ENCODE results near the gene MAMDC2.

The MAMDC2 gene

GRCh38 chr9:70257502-70257901, 213.9 kb downstream of the MAMDC2 start:
- TF ChIP-seq, protein P1, sequence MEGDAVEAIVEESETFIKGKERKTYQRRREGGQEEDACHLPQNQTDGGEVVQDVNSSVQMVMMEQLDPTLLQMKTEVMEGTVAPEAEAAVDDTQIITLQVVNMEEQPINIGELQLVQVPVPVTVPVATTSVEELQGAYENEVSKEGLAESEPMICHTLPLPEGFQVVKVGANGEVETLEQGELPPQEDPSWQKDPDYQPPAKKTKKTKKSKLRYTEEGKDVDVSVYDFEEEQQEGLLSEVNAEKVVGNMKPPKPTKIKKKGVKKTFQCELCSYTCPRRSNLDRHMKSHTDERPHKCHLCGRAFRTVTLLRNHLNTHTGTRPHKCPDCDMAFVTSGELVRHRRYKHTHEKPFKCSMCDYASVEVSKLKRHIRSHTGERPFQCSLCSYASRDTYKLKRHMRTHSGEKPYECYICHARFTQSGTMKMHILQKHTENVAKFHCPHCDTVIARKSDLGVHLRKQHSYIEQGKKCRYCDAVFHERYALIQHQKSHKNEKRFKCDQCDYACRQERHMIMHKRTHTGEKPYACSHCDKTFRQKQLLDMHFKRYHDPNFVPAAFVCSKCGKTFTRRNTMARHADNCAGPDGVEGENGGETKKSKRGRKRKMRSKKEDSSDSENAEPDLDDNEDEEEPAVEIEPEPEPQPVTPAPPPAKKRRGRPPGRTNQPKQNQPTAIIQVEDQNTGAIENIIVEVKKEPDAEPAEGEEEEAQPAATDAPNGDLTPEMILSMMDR (IDR thresholded peaks at IDR 0.05) = no peak
- Histone ChIP-seq H3K27ac (peak overlapping the region; percentile 93 to 95), H3K4me3 (peak overlapping the region; percentile 82)
- DNase-seq (ENCODE audit: low spot score) = no peak

GRCh38 chr9:70257991-70258691, 214.5 kb downstream of the MAMDC2 start:
- Histone ChIP-seq H3K27ac (peak overlapping the region; percentile 93 to 95), H3K4me3 (peak overlapping the region; percentile 82)
- DNase-seq (ENCODE audit: low spot score) = no peak
- TF ChIP-seq, protein P1 (IDR thresholded peaks at IDR 0.05) = no peak

GRCh38 chr9:70258692-70259511, 215.3 kb downstream of the MAMDC2 start, which contains the start of gene SMC5:
SMC5 (plus strand) TSS chr9:70258978; CDS start chr9:70259079, 101 bp downstream.
- TF ChIP-seq, protein P1 (IDR thresholded peaks at IDR 0.05) = no peak
- Histone ChIP-seq H3K4me3 (peak within 1 kb of the TSS; percentile 82), H3K27ac (peak within 1 kb of the TSS; percentile 93 to 95)
- DNase-seq (ENCODE audit: low spot score) = peak; percentile 93

GRCh38 chr9:70259512-70259802, 215.8 kb downstream of the MAMDC2 start:
- no peak for DNase-seq (ENCODE audit: low spot score)
- H3K4me3 ChIP-seq = peak overlapping the region; percentile 82
- peak overlapping the region; percentile 93 to 95 for H3K27ac ChIP-seq
- TF ChIP-seq, protein P1 (IDR thresholded peaks at IDR 0.05) = no peak

DNA sequence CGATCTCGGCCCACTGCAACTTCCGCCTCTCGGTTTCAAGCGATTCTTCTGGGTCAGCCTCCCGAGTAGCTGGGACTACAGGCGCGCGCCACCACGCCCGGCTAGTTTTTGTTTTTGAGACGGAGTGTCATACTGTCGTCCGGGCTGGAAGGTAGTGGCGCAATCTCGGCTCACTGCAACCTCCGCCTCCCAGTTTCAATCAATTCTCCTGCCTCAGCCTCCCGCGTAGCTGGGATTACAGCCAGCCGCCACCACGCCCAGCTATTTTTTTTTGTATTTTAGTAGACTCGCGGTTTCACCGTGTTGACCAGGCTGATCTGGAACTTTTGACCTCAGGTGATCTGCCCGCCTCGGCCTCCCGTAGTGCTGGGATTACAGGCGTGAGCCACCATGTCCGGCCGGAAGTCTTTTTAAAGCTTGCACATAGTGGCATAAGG, 216.4 kb downstream of the MAMDC2 start:
- TF ChIP-seq, protein P1 (IDR thresholded peaks at IDR 0.05) = no peak
- no peak for DNase-seq (ENCODE audit: low spot score)
- Histone ChIP-seq H3K27ac (no peak overlapping the region), H3K4me3 (peak overlapping the region; percentile 82)

DNA sequence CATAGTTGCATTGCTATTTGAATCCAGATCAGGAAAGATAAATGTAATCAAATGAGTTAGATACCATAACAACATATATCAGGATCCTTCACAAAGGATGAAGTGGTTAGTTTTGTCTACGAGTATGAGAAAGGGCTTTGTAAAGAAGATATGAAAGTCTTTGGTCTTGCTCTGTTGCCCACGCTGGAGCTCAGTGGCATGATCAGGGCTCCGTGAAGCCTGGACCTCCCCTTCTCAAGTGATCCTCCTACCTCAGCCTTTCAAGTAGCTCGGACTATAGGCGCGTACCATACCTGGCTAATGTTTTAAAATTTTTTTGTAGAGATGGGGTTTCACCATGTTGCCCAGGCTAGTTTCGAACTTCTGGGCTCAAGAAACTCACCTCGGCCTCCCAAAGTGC, 217.0 kb downstream of the MAMDC2 start:
- TF ChIP-seq, protein P1 (IDR thresholded peaks at IDR 0.05) = no peak
- DNase-seq (ENCODE audit: low spot score) = no peak
- H3K27ac ChIP-seq = no peak overlapping the region
- H3K4me3 ChIP-seq = peak overlapping the region; percentile 82

Measured in coronary artery (tissue), 2 donors.